Measurements from ENCODE around the gene DMD. TPM values are rescaled to one million over a fixed set of nuclear protein-coding genes. Genes with fewer than 3 reads are reported as not detected.

DMD gene
- total RNA-seq, 4 donors from 2014 or later, result 18.7 to 69.5 (median 38.5) TPM

DNA sequence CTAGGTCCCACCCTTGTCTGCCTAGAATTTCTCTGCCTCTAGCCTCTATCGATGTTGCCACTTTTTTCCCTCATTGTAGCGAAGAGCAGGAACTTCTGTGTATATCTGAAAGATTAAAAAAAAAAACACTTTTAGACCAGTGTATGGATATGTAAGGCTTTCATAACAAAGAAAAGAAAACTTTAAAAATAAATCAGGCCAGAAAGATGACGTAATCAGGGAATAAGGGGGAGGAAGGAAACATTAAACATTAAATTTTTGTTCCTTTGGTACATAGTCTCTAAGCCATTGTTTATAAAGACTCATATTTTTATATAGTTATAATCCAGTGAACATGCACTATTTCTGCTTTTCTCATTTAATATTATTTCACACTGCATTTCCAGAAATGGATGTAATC is 2113.3 kb downstream of the DMD start:
- Histone ChIP-seq H3K27me3 (no peaks in the 10 kb centered on the region), H3K4me3 (no peak overlapping the region), H3K36me3 (no peaks in the 10 kb centered on the region), H3K9me3 (no peaks in the 10 kb centered on the region), H3K4me1 (no peaks in the 10 kb centered on the region), H3K27ac (no peak overlapping the region)
- whole genome bisulfite sequencing, result 60% methylated on average over 3 of the region's 3 CpGs
- TF ChIP-seq, protein P1, sequence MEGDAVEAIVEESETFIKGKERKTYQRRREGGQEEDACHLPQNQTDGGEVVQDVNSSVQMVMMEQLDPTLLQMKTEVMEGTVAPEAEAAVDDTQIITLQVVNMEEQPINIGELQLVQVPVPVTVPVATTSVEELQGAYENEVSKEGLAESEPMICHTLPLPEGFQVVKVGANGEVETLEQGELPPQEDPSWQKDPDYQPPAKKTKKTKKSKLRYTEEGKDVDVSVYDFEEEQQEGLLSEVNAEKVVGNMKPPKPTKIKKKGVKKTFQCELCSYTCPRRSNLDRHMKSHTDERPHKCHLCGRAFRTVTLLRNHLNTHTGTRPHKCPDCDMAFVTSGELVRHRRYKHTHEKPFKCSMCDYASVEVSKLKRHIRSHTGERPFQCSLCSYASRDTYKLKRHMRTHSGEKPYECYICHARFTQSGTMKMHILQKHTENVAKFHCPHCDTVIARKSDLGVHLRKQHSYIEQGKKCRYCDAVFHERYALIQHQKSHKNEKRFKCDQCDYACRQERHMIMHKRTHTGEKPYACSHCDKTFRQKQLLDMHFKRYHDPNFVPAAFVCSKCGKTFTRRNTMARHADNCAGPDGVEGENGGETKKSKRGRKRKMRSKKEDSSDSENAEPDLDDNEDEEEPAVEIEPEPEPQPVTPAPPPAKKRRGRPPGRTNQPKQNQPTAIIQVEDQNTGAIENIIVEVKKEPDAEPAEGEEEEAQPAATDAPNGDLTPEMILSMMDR (IDR thresholded peaks at IDR 0.05), result no peak
- no peak for TF ChIP-seq POLR2A (IDR thresholded peaks at IDR 0.05)
- TF ChIP-seq POLR2AphosphoS5 (IDR thresholded peaks at IDR 0.05), result no peak
- no peak for TF ChIP-seq EP300 (IDR thresholded peaks at IDR 0.05)
- DNase-seq (ENCODE audit: low spot score in 2 of 2), result no peak

GRCh38 chrX:31093639-31093975 is 2117.7 kb downstream of the DMD start:
- no peaks in the 10 kb centered on the region for H3K27me3 ChIP-seq
- DNase-seq (ENCODE audit: low spot score in 2 of 2), result no peak
- H3K9me3 ChIP-seq, result no peaks in the 10 kb centered on the region
- no peaks in the 10 kb centered on the region for H3K36me3 ChIP-seq
- H3K4me3 ChIP-seq, result no peak overlapping the region
- TF ChIP-seq POLR2AphosphoS5 (IDR thresholded peaks at IDR 0.05), result no peak
- TF ChIP-seq, protein P1 (IDR thresholded peaks at IDR 0.05), result no peak
- no peak for TF ChIP-seq EP300 (IDR thresholded peaks at IDR 0.05)
- no peak for TF ChIP-seq POLR2A (IDR thresholded peaks at IDR 0.05)
- WGBS, result 67% methylated on average over 1 of the region's 4 CpGs
- H3K27ac ChIP-seq, result no peak overlapping the region
- H3K4me1 ChIP-seq, result no peaks in the 10 kb centered on the region

- 34% methylated on average over 3 of the region's 3 CpGs for WGBS
- TF ChIP-seq EP300 (IDR thresholded peaks at IDR 0.05) (no peak), POLR2A (IDR thresholded peaks at IDR 0.05) (no peak), POLR2AphosphoS5 (IDR thresholded peaks at IDR 0.05) (no peak)
- TF ChIP-seq, protein P1 (IDR thresholded peaks at IDR 0.05), result no peak
- no peaks in the 10 kb centered on the region for H3K4me1 ChIP-seq
- no peaks in the 10 kb centered on the region for H3K36me3 ChIP-seq
- no peak overlapping the region for H3K27ac ChIP-seq
- no peak for DNase-seq (ENCODE audit: low spot score in 2 of 2)
- no peaks in the 10 kb centered on the region for H3K9me3 ChIP-seq
- H3K4me3 ChIP-seq, result no peak overlapping the region
- H3K27me3 ChIP-seq, result no peaks in the 10 kb centered on the region
These were observed 2118.2 kb downstream of the DMD start for GRCh38 chrX:31092970-31093638.

- H3K4me1 ChIP-seq, result no peaks in the 10 kb centered on the region
- H3K27me3 ChIP-seq, result no peaks in the 10 kb centered on the region
- DNase-seq (ENCODE audit: low spot score in 2 of 2), result no peak
- no peak overlapping the region for H3K27ac ChIP-seq
- no peaks in the 10 kb centered on the region for H3K9me3 ChIP-seq
- H3K4me3 ChIP-seq, result no peak overlapping the region
- H3K36me3 ChIP-seq, result no peaks in the 10 kb centered on the region
- WGBS, result 24% methylated on average over 3 of the region's 3 CpGs
- TF ChIP-seq, protein P1 (IDR thresholded peaks at IDR 0.05), result no peak
- no peak for TF ChIP-seq POLR2AphosphoS5 (IDR thresholded peaks at IDR 0.05)
- no peak for TF ChIP-seq POLR2A (IDR thresholded peaks at IDR 0.05)
- TF ChIP-seq EP300 (IDR thresholded peaks at IDR 0.05), result no peak
These were observed 2118.9 kb downstream of the DMD start for GRCh38 chrX:31092476-31092875.

- 59% methylated on average over 1 of the region's 1 CpG for WGBS
- DNase-seq (ENCODE audit: low spot score in 2 of 2), result no peak
- TF ChIP-seq, protein P1 (IDR thresholded peaks at IDR 0.05), result no peak
- TF ChIP-seq EP300 (IDR thresholded peaks at IDR 0.05), result no peak
- TF ChIP-seq POLR2A (IDR thresholded peaks at IDR 0.05), result no peak
- TF ChIP-seq POLR2AphosphoS5 (IDR thresholded peaks at IDR 0.05), result no peak
- Histone ChIP-seq H3K27me3 (no peaks in the 10 kb centered on the region), H3K27ac (no peak overlapping the region), H3K36me3 (no peaks in the 10 kb centered on the region), H3K4me3 (no peak overlapping the region), H3K4me1 (no peaks in the 10 kb centered on the region), H3K9me3 (no peaks in the 10 kb centered on the region)
These were observed 2119.5 kb downstream of the DMD start for GRCh38 chrX:31091819-31092218.
